Activated naive CD8-positive, alpha-beta T cell treated with anti-CD3 and anti-CD28 coated beads, Interleukin-2, amount 50 U/mL, for 24 hours (primary cell): ENCODE results near the gene FAM110D.
A peak's percentile ranks its signal among the peaks of the same experiment; 100 is the strongest.

Experiments used
- ATAC-seq: fragments of 150-1000 bp; cut with Tn5 transposase; one replicate; pipeline ENCODE4 v1.10.0; 2021
- DNase-seq: peaks from one replicate; pipeline ENCODE4 v3.0.0; 2021
- H3K27ac Mint-ChIP-seq: one replicate; pipeline ENCODE4 v1.8.0; 2021; ENCODE audit warnings: mild to moderate bottlenecking, mixed read lengths
- H3K27me3 Mint-ChIP-seq: one replicate; pipeline ENCODE4 v1.8.0; 2021; ENCODE audit warnings: mixed read lengths
- H3K36me3 Mint-ChIP-seq: one replicate; pipeline ENCODE4 v1.8.0; 2021; ENCODE audit warnings: low read depth, mixed read lengths
- H3K4me1 Mint-ChIP-seq: one replicate; pipeline ENCODE4 v1.8.0; 2021; ENCODE audit warnings: mixed read lengths
- H3K4me3 Mint-ChIP-seq: one replicate; pipeline ENCODE4 v1.8.0; 2021; ENCODE audit warnings: mild to moderate bottlenecking, moderate library complexity, mixed read lengths
- H3K9me3 Mint-ChIP-seq: one replicate; pipeline ENCODE4 v1.8.0; 2021; ENCODE audit warnings: mixed read lengths

Gene FAM110D

DNA sequence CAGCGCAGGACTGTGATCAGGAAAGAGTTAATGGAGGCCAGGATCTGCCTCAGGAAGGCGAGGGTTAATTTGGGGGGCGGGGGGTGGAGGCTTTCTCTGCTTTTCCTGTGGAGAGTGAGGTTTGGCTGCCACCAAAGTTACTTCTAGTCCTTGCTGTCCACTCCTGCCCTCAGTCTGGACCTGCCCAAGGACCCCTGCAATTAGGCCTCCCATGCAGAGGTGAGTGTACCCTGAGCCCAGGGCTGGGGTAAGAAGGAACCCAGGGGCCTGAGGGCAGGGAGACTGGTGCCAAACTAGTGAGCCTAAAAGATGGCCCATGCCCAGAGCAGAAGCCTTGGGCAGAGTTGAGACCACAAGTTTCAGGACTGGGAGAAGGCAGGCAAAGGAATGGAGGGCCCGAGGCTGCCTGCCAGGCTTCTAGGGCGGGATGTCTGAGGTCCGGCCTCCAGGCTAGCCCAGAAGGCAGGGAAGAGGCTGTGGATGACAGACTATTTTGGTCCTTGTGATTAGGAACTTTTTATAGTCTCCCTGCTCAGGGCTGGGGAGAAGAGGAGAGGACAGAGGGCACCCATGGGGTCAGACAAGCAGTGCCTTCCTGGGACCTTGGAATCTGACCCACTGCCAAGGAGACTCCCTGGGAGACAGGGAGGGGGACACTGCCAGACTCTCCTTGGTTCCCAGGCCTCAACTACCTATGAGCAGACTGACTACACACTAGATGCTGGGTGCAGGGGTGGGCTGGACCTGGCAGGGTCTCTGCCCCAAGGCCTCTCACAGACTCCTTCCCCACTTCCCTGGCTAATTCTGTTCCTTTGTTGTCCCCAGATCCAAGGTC, at the start of gene FAM110D:
Gene FAM110D (plus strand): TSS at position 172 of the 835 bp plus-strand sequence. CDS start 2,213 bp downstream, outside the sequence.
- H3K36me3 Mint-ChIP-seq, result no peaks in the 10 kb centered on the region
- peaks cover 44% of the 10 kb centered on the region for H3K27me3 Mint-ChIP-seq
- H3K9me3 Mint-ChIP-seq, result no peaks in the 10 kb centered on the region
- H3K4me3 Mint-ChIP-seq, result no peak within 1 kb of the TSS
- no peak within 1 kb of the TSS for H3K27ac Mint-ChIP-seq
- no peak for ATAC-seq
- peaks cover 9% of the 10 kb centered on the region for H3K4me1 Mint-ChIP-seq
- no peak for DNase-seq

DNA sequence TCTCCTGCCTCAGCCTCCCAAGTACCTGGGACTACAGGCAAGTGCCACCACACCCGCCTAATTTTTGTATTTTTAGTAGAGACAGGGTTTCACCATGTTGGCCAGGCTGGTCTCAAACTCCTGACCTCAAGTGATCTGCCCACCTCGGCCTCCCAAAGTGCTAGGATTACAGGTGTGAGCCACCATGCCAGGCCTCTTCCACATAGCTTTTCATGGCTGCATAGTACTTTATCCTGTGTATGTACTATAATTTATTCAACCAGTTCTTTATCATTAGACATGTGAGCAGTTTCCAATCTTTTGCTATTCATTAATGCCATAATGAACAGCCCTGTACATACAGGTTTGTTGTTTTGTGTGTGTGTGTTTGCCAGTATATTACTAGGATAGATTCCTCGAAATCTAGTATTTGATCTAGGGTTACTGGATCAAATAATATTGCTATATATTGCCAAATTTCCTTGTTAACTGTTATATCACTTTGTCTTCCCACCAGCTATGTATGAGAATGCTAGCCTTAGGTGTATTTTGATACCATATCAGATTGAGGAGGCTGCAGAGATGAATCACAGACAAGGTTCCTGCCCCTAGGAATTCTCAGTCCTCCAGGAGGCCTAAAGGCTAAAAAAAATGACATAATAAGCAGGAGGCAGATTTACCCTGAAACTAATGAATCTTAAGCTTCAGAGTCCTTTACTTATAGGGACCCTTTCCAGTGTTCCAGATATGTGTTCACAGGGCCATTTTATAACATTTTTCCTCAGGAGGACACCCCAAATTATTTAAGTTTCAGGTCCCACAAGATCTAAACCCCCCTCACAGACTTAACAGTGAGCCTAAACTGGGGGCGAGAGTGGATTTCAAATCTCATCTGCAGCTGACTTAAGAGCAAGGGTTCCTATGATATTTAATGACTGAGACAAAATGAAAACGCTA, 49.4 kb upstream of the FAM110D start:
- Mint-ChIP-seq H3K4me1 (peaks cover 27% of the 10 kb centered on the region), H3K36me3 (peaks cover 5% of the 10 kb centered on the region), H3K27me3 (peaks cover 1% of the 10 kb centered on the region), H3K9me3 (no peaks in the 10 kb centered on the region), H3K27ac (peak overlapping the region; percentile 68), H3K4me3 (peak overlapping the region; percentile 85)
- ATAC-seq (no peak), DNase-seq (no peak)

DNA sequence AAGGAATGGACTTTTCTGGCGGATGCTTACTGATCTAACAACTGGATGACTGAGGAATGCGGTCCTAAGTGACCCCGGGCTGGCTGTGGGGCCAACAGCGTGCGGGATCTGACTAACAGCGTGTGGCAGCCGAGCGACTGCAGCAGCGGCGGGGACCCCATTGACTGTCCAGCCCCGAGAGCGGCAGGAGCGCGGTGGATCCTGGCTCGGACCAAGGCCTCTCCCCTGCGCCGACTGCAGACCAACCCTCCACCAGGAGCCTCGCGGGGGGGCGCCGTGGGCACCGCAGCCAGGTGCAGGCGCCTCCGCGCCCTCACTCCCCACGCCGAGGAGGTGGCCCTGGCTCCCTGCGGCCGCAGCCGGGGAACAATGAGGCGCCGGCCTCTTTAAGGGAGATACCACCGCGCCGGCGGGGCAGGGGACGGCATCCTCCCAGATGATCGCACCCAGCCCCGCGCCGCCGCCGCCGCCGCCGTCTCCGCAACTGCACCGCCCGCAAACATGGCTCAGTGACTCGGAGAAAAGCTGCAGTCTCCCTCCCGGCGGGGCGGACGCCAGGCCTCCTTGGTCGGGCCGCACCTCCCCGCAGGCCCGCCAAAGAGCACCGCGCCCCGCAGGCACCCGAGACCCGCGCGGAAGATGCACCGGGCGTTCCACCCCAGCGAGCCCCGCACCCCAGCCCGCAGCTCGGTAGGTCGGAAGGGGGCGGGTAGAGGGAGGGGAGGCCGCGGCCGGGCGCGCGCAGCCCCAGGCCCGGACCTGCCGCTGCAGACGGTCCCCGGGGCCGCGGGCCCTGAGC, 47.9 kb upstream of the FAM110D start:
- peak; percentile 48 for ATAC-seq

DNA sequence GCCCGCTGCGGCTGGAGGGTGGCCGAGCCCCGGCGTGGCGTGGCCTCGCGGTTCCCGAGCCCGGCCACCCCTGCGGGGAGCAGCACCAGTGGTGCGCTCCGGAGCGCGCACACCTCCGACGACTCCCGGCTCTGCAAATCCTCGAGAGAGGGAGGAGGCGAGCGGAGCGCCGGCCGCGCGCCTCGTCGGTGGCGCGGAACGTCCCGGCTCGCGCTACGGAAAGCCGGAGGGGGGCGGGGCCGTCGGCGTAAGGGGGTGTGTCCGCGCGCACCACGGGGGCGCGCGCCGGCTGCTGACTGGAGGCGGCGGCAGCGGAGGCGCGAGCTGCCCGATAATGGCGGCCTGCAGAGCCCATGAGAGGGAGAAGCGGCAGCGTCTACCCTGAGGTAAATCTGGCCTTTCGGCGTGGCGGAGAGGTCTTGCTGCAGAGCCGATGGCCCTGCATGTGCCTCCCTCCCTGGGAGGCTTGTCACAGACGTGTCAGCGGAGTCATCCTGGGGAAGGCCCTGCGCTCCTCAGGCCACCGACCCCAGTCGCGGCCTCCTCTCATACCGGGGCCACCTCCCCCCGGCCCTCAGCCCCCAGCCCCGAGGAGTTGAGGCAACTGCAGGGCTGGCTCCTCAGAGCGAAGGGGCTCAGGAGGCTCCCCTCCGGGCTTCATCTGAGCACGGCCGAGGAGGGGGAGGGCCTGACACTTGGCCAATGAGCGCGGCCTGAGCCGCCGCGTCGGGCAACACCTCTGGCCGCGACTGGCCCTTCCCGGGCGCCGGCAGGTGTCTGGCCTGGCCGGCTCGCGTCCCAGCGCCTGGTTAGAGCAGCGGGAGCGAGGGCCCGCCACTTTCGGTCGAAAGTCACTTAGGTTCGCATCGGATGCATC, 47.1 kb upstream of the FAM110D start, which contains the start of gene PDIK1L:
Gene PDIK1L (plus strand): TSS at position 295 of the 877 bp plus-strand sequence. CDS start 2,485 bp downstream, outside the sequence.
- ATAC-seq, result peak; percentile 85
- H3K4me3 Mint-ChIP-seq, result peak within 1 kb of the TSS; percentile 85

More for the DNA sequence above, 47.9 kb upstream of the FAM110D start:
- peaks cover 7% of the 10 kb centered on the region for H3K36me3 Mint-ChIP-seq
- peak; percentile 74 for DNase-seq
- H3K4me3 Mint-ChIP-seq, result peak overlapping the region; percentile 85
- no peaks in the 10 kb centered on the region for H3K9me3 Mint-ChIP-seq
- peak overlapping the region; percentile 68 for H3K27ac Mint-ChIP-seq
- peaks cover 23% of the 10 kb centered on the region for H3K4me1 Mint-ChIP-seq
- no peaks in the 10 kb centered on the region for H3K27me3 Mint-ChIP-seq

DNA sequence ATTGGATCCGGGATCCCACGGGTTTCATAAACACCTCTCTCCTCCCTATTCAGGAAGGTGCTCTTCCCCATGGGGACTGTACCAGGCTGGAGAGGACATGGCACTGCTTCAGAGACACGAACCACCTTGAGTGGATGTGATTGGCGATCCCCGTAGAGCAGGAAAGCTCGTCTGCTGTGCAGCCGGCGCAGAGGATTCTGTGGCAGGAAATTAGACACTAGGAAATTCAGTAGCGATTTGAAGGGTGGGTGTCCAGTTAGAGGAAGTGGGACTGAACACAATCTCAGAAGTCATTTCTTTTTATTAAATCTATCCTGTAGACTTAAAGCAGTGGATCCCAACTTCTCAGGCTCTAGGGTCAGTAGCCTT, 46.5 kb upstream of the FAM110D start:
- H3K4me1 Mint-ChIP-seq, result peaks cover 24% of the 10 kb centered on the region
- H3K36me3 Mint-ChIP-seq, result peaks cover 7% of the 10 kb centered on the region
- H3K27ac Mint-ChIP-seq, result peak overlapping the region; percentile 81
- H3K4me3 Mint-ChIP-seq, result peak overlapping the region; percentile 85
- no peaks in the 10 kb centered on the region for H3K27me3 Mint-ChIP-seq
- H3K9me3 Mint-ChIP-seq, result no peaks in the 10 kb centered on the region
- ATAC-seq (peak; percentile 10), DNase-seq (no peak)

More for the DNA sequence above, 47.1 kb upstream of the FAM110D start, which contains the start of gene PDIK1L:
- Mint-ChIP-seq H3K9me3 (no peaks in the 10 kb centered on the region), H3K4me1 (peaks cover 23% of the 10 kb centered on the region), H3K27ac (peak within 1 kb of the TSS; percentile 92), H3K36me3 (peaks cover 7% of the 10 kb centered on the region), H3K27me3 (no peaks in the 10 kb centered on the region)
- DNase-seq, result peak; percentile 97

DNA sequence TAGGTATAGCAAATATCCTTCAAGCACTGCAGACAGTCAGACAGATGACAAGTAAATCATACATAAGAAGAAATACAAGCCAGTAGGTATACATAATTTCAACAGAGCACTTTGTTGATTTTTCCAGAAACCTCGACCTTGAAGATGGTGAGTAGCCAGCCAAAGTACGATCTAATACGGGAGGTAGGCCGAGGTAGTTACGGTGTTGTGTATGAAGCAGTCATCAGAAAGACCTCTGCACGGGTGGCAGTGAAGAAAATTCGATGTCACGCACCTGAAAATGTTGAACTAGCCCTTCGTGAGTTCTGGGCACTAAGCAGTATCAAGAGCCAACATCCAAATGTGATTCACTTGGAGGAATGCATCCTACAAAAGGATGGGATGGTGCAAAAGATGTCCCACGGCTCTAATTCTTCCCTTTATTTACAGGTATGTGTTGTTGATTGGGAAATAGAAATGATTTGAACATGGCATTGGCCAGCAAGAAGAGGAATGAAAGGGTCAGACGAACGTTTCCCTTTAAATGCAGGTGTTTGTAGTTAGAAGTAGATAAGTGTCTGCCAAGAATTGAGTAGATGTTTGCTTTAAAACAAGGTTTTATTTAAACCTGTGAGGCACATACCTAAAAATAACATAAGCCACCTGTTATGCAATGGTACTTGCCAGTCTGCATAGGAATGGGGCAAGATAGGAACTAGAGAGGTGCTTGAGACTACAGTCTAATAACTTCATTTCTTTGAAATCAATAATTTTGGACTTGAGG, 44.5 kb upstream of the FAM110D start:
- H3K36me3 Mint-ChIP-seq, result peaks cover 10% of the 10 kb centered on the region
- H3K9me3 Mint-ChIP-seq, result no peaks in the 10 kb centered on the region
- H3K4me3 Mint-ChIP-seq, result no peak overlapping the region
- H3K4me1 Mint-ChIP-seq, result peaks cover 26% of the 10 kb centered on the region
- no peak overlapping the region for H3K27ac Mint-ChIP-seq
- H3K27me3 Mint-ChIP-seq, result no peaks in the 10 kb centered on the region
- DNase-seq (no peak), ATAC-seq (no peak)

DNA sequence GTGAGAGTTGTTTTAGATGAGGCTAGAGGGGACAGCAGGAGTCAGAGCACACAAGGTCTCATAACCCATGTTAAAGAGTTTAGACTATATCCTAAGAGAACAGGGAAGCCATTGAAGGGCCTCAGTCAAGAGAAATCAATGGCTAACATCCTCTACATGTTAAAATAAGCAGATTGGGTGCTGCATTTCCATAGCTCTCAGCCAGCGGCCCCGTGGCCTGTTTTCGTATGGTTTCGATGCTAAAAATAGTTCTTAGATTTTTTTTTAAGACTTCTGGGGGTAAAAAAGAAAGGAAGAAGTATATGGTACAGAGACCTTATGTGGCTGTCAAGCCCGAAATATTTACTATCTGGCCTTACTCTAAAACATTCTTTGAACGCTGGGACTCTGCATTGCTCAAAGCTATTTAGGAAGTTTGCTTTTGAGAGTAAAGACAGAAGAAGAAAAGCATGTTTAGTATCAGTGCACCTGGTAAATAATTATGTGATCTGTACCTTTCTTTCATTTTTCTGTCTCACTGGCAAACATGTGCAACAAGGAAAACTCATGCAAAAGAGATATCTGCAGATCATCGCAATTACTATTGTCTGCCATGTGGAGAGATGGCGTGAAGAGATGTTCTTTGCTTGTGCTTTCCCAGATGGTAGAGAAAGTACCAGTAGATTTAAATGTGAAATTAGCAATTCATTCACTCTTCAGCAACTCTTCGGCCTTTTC, 38.8 kb upstream of the FAM110D start:
- Mint-ChIP-seq H3K4me3 (peak overlapping the region; percentile 21), H3K9me3 (no peaks in the 10 kb centered on the region), H3K4me1 (peaks cover 38% of the 10 kb centered on the region), H3K27me3 (no peaks in the 10 kb centered on the region), H3K27ac (peak overlapping the region; percentile 64), H3K36me3 (peaks cover 22% of the 10 kb centered on the region)
- DNase-seq, result no peak
- no peak for ATAC-seq

DNA sequence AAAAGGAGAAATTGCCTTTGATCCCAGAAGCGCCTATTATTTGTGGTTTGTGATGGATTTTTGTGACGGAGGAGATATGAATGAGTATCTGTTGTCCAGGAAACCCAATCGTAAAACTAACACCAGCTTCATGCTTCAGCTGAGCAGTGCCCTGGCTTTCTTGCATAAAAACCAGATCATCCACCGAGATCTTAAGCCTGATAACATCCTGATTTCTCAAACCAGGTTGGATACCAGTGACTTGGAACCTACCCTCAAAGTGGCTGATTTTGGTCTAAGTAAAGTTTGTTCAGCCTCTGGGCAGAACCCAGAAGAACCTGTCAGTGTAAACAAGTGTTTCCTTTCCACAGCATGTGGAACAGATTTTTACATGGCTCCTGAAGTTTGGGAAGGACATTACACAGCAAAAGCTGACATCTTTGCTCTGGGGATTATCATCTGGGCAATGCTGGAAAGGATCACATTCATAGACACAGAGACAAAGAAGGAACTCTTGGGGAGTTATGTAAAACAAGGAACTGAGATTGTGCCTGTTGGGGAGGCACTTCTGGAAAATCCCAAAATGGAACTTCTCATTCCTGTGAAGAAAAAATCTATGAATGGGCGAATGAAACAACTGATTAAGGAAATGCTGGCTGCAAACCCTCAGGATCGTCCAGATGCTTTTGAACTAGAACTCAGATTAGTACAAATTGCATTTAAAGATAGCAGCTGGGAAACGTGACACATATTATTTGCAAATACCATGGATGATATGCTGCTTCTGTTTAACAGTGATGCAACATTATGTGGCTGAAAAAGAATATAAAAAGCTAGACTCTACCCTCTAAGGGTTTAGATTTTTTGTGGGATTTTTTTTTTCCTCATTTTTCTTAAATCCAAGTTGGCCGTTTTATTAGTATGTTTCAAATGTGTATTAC, 36.8 kb upstream of the FAM110D start:
- ATAC-seq, result no peak
- no peaks in the 10 kb centered on the region for H3K27me3 Mint-ChIP-seq
- H3K4me1 Mint-ChIP-seq, result peaks cover 56% of the 10 kb centered on the region
- H3K9me3 Mint-ChIP-seq, result no peaks in the 10 kb centered on the region
- peaks cover 22% of the 10 kb centered on the region for H3K36me3 Mint-ChIP-seq
- no peak overlapping the region for H3K4me3 Mint-ChIP-seq
- no peak overlapping the region for H3K27ac Mint-ChIP-seq
- DNase-seq, result no peak

DNA sequence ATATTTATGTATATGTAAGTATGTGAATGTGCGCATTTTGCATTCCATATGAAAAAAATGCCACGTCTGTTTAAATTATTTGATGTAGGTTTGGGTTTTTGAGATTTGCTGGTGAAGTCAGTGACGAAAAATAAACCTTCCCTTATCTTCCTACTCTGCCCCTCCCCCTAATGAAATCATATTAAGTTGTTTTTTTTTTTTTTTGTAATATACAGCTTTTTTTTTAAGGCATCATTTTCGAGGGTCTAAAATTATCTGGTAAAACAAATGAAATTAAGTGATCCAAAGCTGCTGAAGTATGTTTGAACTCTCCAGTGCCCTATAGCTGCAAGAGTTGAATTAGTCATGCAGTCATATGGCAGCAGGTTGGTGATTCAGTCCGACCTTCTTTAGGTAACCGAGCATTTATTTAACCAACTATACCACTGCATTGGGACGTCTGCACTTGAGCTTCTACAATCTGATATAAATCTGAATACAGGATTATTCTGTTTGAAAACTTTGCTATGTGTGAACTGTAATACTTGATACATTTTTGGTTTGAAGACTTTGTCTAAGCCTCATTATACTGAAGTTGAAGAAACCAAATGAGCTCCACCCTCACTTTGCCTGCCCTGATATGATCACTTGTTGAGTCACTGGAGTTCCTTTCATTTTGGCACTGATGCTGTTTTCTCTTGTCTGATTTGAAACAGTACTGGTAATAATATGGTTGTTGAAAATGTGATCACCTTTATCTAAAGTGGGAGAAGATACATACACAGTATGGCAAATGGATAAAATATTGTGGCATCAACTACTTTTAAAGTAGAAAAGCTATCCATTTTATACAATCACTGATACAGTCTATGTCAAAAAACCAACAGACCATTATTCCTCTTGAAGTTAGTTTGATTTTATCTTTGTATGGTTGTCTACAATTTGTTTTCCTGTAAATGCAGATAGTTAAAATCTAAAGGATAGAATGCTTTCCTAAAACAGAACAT, 35.6 kb upstream of the FAM110D start:
- Mint-ChIP-seq H3K4me1 (peaks cover 67% of the 10 kb centered on the region), H3K27me3 (no peaks in the 10 kb centered on the region), H3K36me3 (peaks cover 22% of the 10 kb centered on the region), H3K27ac (peak overlapping the region; percentile 63), H3K4me3 (no peak overlapping the region), H3K9me3 (no peaks in the 10 kb centered on the region)
- DNase-seq (no peak), ATAC-seq (peak; percentile 83)

DNA sequence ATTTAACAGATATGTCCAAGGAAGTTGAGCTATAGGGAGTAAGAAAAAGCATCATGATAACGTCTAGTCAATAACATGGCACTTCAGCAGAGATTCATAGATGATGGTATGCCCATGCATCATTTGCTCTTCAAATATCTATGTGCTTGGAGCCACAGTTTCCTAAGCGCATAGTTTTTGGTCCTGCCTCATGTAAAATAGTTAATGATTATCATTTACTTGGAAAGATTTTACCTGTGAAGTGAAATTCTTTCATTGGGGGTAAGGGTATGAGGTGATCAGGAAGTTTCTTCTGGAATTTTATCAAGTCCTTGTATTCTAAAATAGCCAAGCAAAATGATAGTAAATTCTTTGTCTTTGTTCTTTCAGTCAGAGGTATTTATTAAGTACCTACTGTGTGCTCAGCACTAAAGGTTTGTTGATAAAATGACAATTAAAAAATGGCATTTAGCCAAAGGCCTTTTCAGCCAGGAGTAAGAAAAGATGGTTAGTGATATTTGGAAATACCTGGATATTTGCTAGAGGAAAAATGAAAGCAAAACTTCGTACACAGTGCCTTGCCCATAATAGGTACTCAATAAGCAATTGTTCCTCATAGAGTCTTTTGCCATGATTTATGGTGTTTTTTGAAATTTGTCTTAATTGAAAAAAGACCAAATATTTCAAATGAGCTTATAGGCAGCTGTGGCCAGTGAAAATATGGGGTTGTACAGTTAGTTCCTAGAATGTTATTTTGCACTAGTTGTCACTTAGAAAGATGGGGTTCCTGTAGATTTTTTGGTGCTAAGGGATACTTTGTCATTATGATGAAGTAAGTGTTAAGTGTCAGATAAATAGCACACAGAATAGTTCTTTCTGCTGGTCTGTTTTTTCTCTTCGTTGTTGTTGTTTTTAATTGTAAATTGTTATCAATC, 34.2 kb upstream of the FAM110D start:
- H3K27ac Mint-ChIP-seq, result no peak overlapping the region

More for the DNA sequence above, 34.2 kb upstream of the FAM110D start:
- H3K9me3 Mint-ChIP-seq, result no peaks in the 10 kb centered on the region
- H3K36me3 Mint-ChIP-seq, result peaks cover 17% of the 10 kb centered on the region
- H3K4me3 Mint-ChIP-seq, result no peak overlapping the region
- H3K27me3 Mint-ChIP-seq, result peaks cover 3% of the 10 kb centered on the region
- DNase-seq, result no peak
- no peak for ATAC-seq
- peaks cover 64% of the 10 kb centered on the region for H3K4me1 Mint-ChIP-seq
